PC-9 (cell line): ENCODE data around the gene C11orf58. TPM values are rescaled to one million over a fixed set of nuclear protein-coding genes. Genes with fewer than 3 reads are reported as not detected.

Experiments used
- BruUV-seq: library from RNA; stranded (reverse); fragments of 400-500 nt; replicated peaks from 2 replicates; lab custom pipeline; 2021; lab: Mats Ljungman, UMichigan
- CTCF ChIA-PET: fragments of 300-600 bp; sonication (Branson Sonifier 250); formaldehyde crosslinking; loops from one replicate; lab custom pipeline; 2022; ENCODE audit warnings: antibody characterized with exemption; lab: Charles Lee
- POLR2A ChIA-PET: fragments of 300-600 bp; sonication (Branson Sonifier 250); formaldehyde crosslinking; loops from one replicate; lab custom pipeline; 2022; ENCODE audit warnings: antibody characterized with exemption; ENCODE audit not compliant: unreplicated experiment; lab: Charles Lee
- DNase-seq, 2 experiments: peaks; one replicate each; pipeline versions ENCODE4 v3.0.0 to v3.0.0-alpha.2; 2015 to 2022; ENCODE audit warnings: mixed read lengths in 1 of 2
- H2AFZ ChIP-seq: fragments of 200-600 bp; sonication (generic); 2 replicates; pipeline ENCODE4 v1.8.1; 2017; ENCODE audit warnings: antibody characterized with exemption
- H3F3A ChIP-seq: fragments of 200-600 bp; sonication (generic); 2 replicates; pipeline ENCODE4 v1.8.1; 2017; ENCODE audit warnings: antibody characterized with exemption, mild to moderate bottlenecking, low read depth; ENCODE audit not compliant: insufficient read depth
- H3K27ac ChIP-seq: fragments of 200-600 bp; sonication (generic); 2 replicates; pipeline ENCODE4 v1.6.1; 2016; ENCODE audit warnings: mixed run types
- H3K27me3 ChIP-seq: fragments of 200-600 bp; sonication (generic); 2 replicates; pipeline ENCODE4 v1.6.1; 2016; ENCODE audit warnings: low read depth, mixed run types; ENCODE audit not compliant: insufficient read depth
- H3K36me3 ChIP-seq: fragments of 200-600 bp; sonication (generic); 2 replicates; pipeline ENCODE4 v1.6.1; 2016; ENCODE audit warnings: low read depth, mixed run types
- H3K4me1 ChIP-seq: fragments of 200-600 bp; sonication (generic); replicated peaks from 2 replicates; pipeline ENCODE4 v1.6.1; 2016; ENCODE audit warnings: mixed run types; ENCODE audit not compliant: insufficient read depth
- H3K4me2 ChIP-seq: fragments of 200-600 bp; sonication (generic); 2 replicates; pipeline ENCODE4 v1.6.1; 2017; ENCODE audit warnings: mixed run types
- H3K4me3 ChIP-seq: fragments of 200-600 bp; sonication (generic); 2 replicates; pipeline ENCODE4 v1.6.1; 2016; ENCODE audit warnings: mixed run types
- H3K79me2 ChIP-seq: fragments of 200-600 bp; sonication (generic); 2 replicates; pipeline ENCODE4 v1.6.1; 2017; ENCODE audit warnings: low read depth, mixed run types
- H3K9me2 ChIP-seq: fragments of 200-600 bp; sonication (generic); 2 replicates; pipeline ENCODE4 v1.8.1; 2017; ENCODE audit warnings: mild to moderate bottlenecking; ENCODE audit not compliant: insufficient read depth
- H3K9me3 ChIP-seq: fragments of 200-600 bp; sonication (generic); 2 replicates; pipeline ENCODE4 v1.8.1; 2016; ENCODE audit warnings: low read depth; ENCODE audit not compliant: insufficient read depth
- H4K20me1 ChIP-seq: fragments of 200-600 bp; sonication (generic); 2 replicates; pipeline ENCODE4 v1.8.1; 2017; ENCODE audit not compliant: insufficient read depth
- CTCF ChIP-seq: fragments of 200-600 bp; sonication (generic); conservative IDR thresholded peaks from 2 replicates; pipeline ENCODE4 v1.6.1; 2017; ENCODE audit warnings: mixed run types, antibody characterized with exemption, mild to moderate bottlenecking, moderate library complexity
- EZH2 ChIP-seq: fragments of 200-600 bp; sonication (generic); IDR thresholded peaks from 2 replicates; pipeline ENCODE4 v1.8.0; 2017; ENCODE audit warnings: antibody characterized with exemption, low read depth
- intact Hi-C: fragments of 100-400 bp; cut with micrococcal nuclease; formaldehyde crosslinking; loops from one replicate; pipeline ENCODE4 v1.10.0; 2022; ENCODE audit not compliant: unreplicated experiment
- total RNA-seq: library from RNA; stranded (reverse); gene quantifications from 2 replicates; pipeline ENCODE4 v1.2.3, GENCODE V29; 2021

C11orf58 gene
- total RNA-seq, 1 experiment from 2014 or later: 84.1 TPM

GRCh38 chr11:16772141-16772512, 33.7 kb downstream of the C11orf58 start:
- H2AFZ ChIP-seq: no peak overlapping the region
- ChIA-PET CTCF (no interaction called here), POLR2A (no interaction called here)
- no peak overlapping the region for H3K4me2 ChIP-seq
- intact Hi-C loops: no loop called here
- H3K9me2 ChIP-seq: no peaks in the 10 kb centered on the region
- H3K79me2 ChIP-seq: no peaks in the 10 kb centered on the region
- no peaks in the 10 kb centered on the region for H3F3A ChIP-seq
- H3K4me1 ChIP-seq: no peaks in the 10 kb centered on the region
- H3K27ac ChIP-seq: no peak overlapping the region
- no peaks in the 10 kb centered on the region for H3K36me3 ChIP-seq
- no TSS peak for BruUV-seq
- H4K20me1 ChIP-seq: no peaks in the 10 kb centered on the region
- no peaks in the 10 kb centered on the region for H3K27me3 ChIP-seq
- H3K4me3 ChIP-seq: no peak overlapping the region
- DNase-seq: no peak
- TF ChIP-seq CTCF (no peak), EZH2 (no peak)
- H3K9me3 ChIP-seq: no peaks in the 10 kb centered on the region

GRCh38 chr11:16773981-16774935, 35.8 kb downstream of the C11orf58 start:
- Histone ChIP-seq H3F3A (no peaks in the 10 kb centered on the region), H3K36me3 (no peaks in the 10 kb centered on the region), H4K20me1 (no peaks in the 10 kb centered on the region), H3K9me3 (no peaks in the 10 kb centered on the region), H3K4me3 (no peak overlapping the region), H3K27ac (no peak overlapping the region), H2AFZ (no peak overlapping the region), H3K4me2 (no peak overlapping the region), H3K79me2 (no peaks in the 10 kb centered on the region), H3K27me3 (no peaks in the 10 kb centered on the region), H3K9me2 (no peaks in the 10 kb centered on the region), H3K4me1 (peaks cover 7% of the 10 kb centered on the region)
- intact Hi-C loops: no loop called here
- CTCF ChIA-PET: no interaction called here
- POLR2A ChIA-PET: no interaction called here
- no TSS peak for BruUV-seq
- DNase-seq: no peak
- TF ChIP-seq CTCF: no peak
- no peak for TF ChIP-seq EZH2

- ChIA-PET POLR2A (no interaction called here), CTCF (no interaction called here)
- H3K4me2 ChIP-seq: no peak overlapping the region
- TF ChIP-seq CTCF (no peak), EZH2 (no peak)
- H3K79me2 ChIP-seq: no peaks in the 10 kb centered on the region
- H3K9me3 ChIP-seq: no peaks in the 10 kb centered on the region
- no peaks in the 10 kb centered on the region for H3K27me3 ChIP-seq
- H3K36me3 ChIP-seq: no peaks in the 10 kb centered on the region
- intact Hi-C loops: no loop called here
- no peaks in the 10 kb centered on the region for H3K9me2 ChIP-seq
- H4K20me1 ChIP-seq: no peaks in the 10 kb centered on the region
- no peaks in the 10 kb centered on the region for H3F3A ChIP-seq
- DNase-seq: no peak
- no peak overlapping the region for H3K27ac ChIP-seq
- peaks cover 7% of the 10 kb centered on the region for H3K4me1 ChIP-seq
- BruUV-seq: no TSS peak
- no peak overlapping the region for H3K4me3 ChIP-seq
- no peak overlapping the region for H2AFZ ChIP-seq
Observed at GRCh38 chr11:16774936-16775613, 36.6 kb downstream of the C11orf58 start.
